ENCODE measurements around the gene FRMD1. TPM values are rescaled to one million over a fixed set of nuclear protein-coding genes. Genes with fewer than 3 reads are reported as not detected.
"Not testable (repeated sequence)": the region's sequence is repeated elsewhere in the genome, so short reads cannot be mapped to it uniquely, and the experiment has no call there.

Gene FRMD1
- total RNA-seq, 4 donors from 2014 or later = 0.79 to 4.8 (median 1.7) TPM

GRCh38 chr6:168078175-168078942 lies 653 bp downstream of the FRMD1 start:
- DNase-seq (ENCODE audit: low spot score) (no peak), ATAC-seq (ENCODE audit: low FRiP score) (no peak)
- TF ChIP-seq CTCF (IDR thresholded peaks at IDR 0.05) = no peak

GRCh38 chr6:168077401-168077800 lies 1.6 kb downstream of the FRMD1 start:
- not testable (repeated sequence) for DNase-seq (ENCODE audit: low spot score); ATAC-seq (ENCODE audit: low FRiP score)

GRCh38 chr6:168075787-168076202 lies 3.2 kb downstream of the FRMD1 start:
- ATAC-seq (ENCODE audit: low FRiP score) = no peak
- no peak for TF ChIP-seq CTCF (IDR thresholded peaks at IDR 0.05)
- DNase-seq (ENCODE audit: low spot score) = no peak

GRCh38 chr6:168075216-168075615 lies 3.8 kb downstream of the FRMD1 start:
- no peak for DNase-seq (ENCODE audit: low spot score)
- ATAC-seq (ENCODE audit: low FRiP score) = no peak

GRCh38 chr6:168073937-168074730 lies 4.9 kb downstream of the FRMD1 start:
- TF ChIP-seq CTCF (IDR thresholded peaks at IDR 0.05) = no peak
- DNase-seq (ENCODE audit: low spot score) = no peak
- ATAC-seq (ENCODE audit: low FRiP score) = no peak

More at GRCh38 chr6:168075216-168075615, 3.8 kb downstream of the FRMD1 start:
- no peak for TF ChIP-seq CTCF (IDR thresholded peaks at IDR 0.05)

GRCh38 chr6:168072730-168073129 lies 6.3 kb downstream of the FRMD1 start:
- ATAC-seq (ENCODE audit: low FRiP score) (no peak), DNase-seq (ENCODE audit: low spot score) (no peak)
- TF ChIP-seq CTCF (IDR thresholded peaks at IDR 0.05) = no peak

GRCh38 chr6:168072261-168072660 lies 6.8 kb downstream of the FRMD1 start:
- no peak for ATAC-seq (ENCODE audit: low FRiP score)
- TF ChIP-seq CTCF (IDR thresholded peaks at IDR 0.05) = no peak
- DNase-seq (ENCODE audit: low spot score) = no peak

All from omental fat pad (tissue), 4 donors.